RWPE1 (cell line): ENCODE results near the gene TMEM50B.
"Not testable (repeated sequence)": the region's sequence is repeated elsewhere in the genome, so short reads cannot be mapped to it uniquely, and the experiment has no call there.

Experiments
- CTCF ChIA-PET: fragments of 350-600 bp; sonication (Branson Sonifier 250); formaldehyde crosslinking; extraction: SDS; loops from one replicate; lab custom pipeline; 2021; lab: Yijun Ruan, JAX
- POLR2A ChIA-PET: fragments of 400-600 bp; formaldehyde crosslinking; extraction: SDS; loops from one replicate; lab custom pipeline; 2020; ENCODE audit warnings: antibody characterized with exemption; ENCODE audit not compliant: low non-redundant PET; lab: Yijun Ruan, JAX
- DNase-seq: peaks from one replicate; pipeline ENCODE4 v3.0.0; 2012; ENCODE audit warnings: low spot score
- H3K27ac ChIP-seq: fragments of 450-650 bp; 2 replicates; pipeline ENCODE4 v1.5.1; 2017
- TF ChIP-seq, protein P1 (sequence below): fragments of 450-650 bp; conservative IDR thresholded peaks from 2 replicates; pipeline ENCODE4 v1.5.1; 2017; ENCODE audit warnings: low read depth, mild to moderate bottlenecking

TMEM50B gene

DNA sequence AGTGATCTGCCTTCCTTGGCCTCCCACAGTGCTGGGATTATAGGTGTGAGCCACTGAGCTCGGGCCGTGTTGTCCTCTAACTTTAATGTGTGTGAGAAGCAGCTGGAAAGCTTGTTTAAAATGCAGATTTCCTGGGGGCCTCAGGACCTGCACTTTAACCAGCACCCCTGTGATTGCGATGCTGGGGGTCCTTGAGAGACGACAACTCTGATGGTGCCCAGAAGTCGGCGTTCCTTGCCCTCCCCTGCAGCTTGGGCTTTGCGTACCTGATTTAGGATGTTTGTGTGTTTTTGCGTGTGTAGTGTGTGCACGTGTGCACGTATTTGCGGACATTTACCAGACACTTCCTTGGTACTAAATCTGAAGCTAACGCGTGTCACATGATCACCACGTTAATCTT, 65.7 kb downstream of the TMEM50B start:
- H3K27ac ChIP-seq: peak overlapping the region; percentile 42
- no peak for DNase-seq
- TF ChIP-seq, protein P1, sequence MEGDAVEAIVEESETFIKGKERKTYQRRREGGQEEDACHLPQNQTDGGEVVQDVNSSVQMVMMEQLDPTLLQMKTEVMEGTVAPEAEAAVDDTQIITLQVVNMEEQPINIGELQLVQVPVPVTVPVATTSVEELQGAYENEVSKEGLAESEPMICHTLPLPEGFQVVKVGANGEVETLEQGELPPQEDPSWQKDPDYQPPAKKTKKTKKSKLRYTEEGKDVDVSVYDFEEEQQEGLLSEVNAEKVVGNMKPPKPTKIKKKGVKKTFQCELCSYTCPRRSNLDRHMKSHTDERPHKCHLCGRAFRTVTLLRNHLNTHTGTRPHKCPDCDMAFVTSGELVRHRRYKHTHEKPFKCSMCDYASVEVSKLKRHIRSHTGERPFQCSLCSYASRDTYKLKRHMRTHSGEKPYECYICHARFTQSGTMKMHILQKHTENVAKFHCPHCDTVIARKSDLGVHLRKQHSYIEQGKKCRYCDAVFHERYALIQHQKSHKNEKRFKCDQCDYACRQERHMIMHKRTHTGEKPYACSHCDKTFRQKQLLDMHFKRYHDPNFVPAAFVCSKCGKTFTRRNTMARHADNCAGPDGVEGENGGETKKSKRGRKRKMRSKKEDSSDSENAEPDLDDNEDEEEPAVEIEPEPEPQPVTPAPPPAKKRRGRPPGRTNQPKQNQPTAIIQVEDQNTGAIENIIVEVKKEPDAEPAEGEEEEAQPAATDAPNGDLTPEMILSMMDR: no peak
- CTCF ChIA-PET: interaction anchor here (0.5 to 0.7 kb wide), 3 partner anchors 31 to 274 kb away, joined by 3 to 10 read pairs (median 4); no protein-coding TSS in a partner anchor
- POLR2A ChIA-PET: no interaction called here

DNA sequence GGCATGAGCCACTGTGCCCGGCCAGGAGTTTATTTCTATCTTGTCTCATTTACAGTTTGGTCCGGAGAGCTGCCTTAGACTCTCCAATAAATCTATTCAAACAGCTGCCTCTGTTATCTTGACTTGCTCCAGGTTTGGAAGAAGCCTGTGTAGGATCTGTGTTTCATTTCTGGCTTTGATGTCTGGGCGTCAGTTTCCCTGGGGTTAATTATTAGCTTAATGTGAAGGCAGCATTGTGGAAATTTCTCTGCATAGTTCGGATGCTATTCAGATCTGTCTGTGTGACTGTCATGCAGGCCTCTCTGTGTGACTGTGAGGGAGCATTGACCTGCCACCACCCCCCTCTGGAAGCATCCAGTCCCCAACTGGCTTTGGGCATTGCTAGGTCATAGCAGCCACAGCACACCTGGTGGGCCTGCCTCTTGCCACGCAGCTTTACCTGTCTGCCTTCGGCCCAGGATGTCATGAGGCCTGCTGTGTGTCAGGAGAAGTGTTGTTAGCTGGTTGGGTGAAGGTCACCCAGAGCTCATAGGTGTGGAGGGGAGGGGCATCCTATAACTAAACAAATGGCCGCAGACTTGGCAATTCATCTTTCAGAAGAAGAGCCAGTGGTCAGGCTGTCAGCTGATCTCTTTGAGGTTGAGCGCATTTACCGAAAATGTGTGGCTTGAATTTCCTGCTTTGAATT, 66.8 kb downstream of the TMEM50B start:
- TF ChIP-seq, protein P1: no peak
- no peak for DNase-seq
- ChIA-PET POLR2A (interaction anchor here (0.6 kb wide), 1 partner anchor 25 kb away, joined by 6 read pairs; no protein-coding TSS in a partner anchor), CTCF (no interaction called here)
- H3K27ac ChIP-seq: peak overlapping the region; percentile 51

DNA sequence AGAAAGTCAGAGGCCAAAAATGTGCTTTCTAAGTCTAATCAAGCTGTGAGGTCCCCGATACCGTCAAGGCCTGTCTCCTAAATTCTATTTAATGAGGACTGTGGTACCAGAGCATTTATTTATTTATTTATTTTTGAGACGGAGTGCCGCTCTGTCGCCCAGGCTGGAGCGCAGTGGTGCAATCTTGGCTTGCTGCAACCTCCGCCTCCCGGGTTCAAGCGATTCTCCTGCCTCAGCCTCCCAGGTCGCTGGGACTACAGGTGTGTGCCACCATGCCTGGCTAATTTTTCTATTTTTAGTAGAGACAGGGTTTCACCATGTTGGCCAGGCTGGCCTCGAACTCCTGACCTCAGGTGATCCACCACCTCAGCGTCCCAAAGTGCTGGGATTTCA, 67.3 kb downstream of the TMEM50B start:
- POLR2A ChIA-PET: interaction anchor here (0.6 kb wide), 1 partner anchor 26 kb away, joined by 6 read pairs; no protein-coding TSS in a partner anchor
- H3K27ac ChIP-seq: peak overlapping the region; percentile 51
- DNase-seq: not testable (repeated sequence)
- CTCF ChIA-PET: interaction anchor here (0.8 kb wide), 1 partner anchor 9 kb away, joined by 3 read pairs; no protein-coding TSS in a partner anchor

DNA sequence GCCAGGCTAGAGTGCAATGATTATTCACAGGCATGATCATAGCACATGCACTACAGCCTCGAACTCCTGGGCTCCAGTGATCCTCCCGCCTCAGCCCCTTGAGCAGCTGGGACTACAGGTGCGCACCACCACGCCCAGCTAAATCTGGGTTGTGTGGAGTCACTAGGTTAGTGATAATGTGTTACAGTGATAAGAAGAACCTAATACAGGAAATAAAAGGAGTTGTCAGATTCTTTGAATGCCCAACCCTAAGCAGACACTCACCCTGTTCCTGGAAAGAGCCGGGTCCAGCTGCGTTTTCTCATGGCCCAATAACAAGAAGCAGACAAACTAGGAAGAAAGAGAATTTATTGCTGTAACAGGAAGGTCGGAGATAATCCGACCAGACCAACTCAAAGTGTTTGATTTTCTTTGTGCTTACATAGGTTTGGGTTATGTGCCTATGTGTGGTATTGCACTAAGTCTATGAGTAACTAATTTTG, 67.8 kb downstream of the TMEM50B start:
- H3K27ac ChIP-seq: peak overlapping the region; percentile 83
- POLR2A ChIA-PET: no interaction called here
- CTCF ChIA-PET: interaction anchor here (0.8 kb wide), 1 partner anchor 8 kb away, joined by 3 read pairs; no protein-coding TSS in a partner anchor
- TF ChIP-seq, protein P1: no peak
- no peak for DNase-seq

DNA sequence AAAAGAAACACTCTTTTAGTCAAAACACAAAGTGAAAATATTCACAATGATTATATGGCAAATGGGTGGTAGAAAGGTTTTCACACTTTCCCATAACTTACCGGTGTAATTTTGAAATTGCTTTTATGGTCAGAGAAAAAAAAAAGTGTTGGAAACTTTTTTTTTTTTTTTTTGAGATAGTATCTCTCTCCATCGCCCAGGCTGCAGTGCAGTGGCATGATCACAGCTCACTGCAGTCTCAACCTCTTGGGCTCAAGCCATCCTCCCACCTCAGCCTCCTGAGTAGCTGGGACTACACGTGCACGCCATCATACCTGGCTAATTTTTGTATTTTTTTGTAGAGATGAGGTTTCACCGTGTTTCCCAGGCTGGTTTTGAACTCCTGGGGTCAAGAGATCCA, 73.3 kb downstream of the TMEM50B start:
- peak overlapping the region; percentile 96 for H3K27ac ChIP-seq
- no peak for DNase-seq
- CTCF ChIA-PET: no interaction called here
- TF ChIP-seq, protein P1: no peak
- POLR2A ChIA-PET: interaction anchor here (0.7 kb wide), 2 partner anchors 10 to 22 kb away, joined by 4 to 5 read pairs; no protein-coding TSS in a partner anchor

DNA sequence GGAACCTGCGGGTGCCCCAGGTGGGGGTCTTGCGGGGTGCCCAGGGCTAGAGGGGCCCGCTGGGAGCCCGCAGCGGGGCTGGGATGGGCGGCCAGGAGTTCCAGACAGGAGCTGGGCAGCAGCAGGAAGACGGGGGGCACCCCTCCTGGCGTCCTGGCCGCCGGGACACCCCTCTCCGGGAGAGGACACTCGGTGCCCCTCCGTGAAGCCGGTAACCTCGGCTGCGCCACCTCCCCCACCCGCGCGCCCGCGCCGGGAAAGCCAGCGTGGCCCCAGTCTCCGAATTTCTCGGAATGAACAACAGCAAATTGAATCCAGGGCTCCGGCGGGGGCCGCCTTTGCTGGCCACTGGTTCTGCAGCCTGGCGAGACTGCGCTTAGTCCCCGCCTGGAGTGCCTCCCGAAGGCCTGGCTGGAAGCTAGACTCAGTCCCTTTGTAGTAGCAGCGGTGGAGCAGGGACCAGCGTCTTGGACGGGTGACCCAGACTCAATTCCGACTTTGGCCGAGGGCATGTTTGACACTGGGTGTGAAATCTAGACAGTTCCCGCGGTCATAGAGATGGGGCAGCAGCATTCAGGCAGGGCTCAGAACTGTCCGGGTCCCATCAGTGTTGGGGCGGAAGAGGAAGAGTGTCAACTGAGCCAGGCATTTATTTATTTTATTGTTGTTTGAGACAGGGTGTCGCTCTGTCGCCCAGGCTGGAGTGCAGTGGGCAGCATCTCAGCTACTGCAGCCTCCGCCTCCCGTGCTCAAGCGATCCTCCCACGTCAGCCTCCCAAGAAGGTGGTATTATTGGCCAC, 75.8 kb downstream of the TMEM50B start:
- peak overlapping the region; percentile 96 for H3K27ac ChIP-seq
- TF ChIP-seq, protein P1: no peak
- DNase-seq: peak; percentile 34
- ChIA-PET POLR2A (interaction anchor here (1.1 kb wide), 1 partner anchor 24 kb away, joined by 5 read pairs; no protein-coding TSS in a partner anchor), CTCF (interaction anchor here (0.8 to 1.1 kb wide), 2 partner anchors 8 to 24 kb away, joined by 3 read pairs; no protein-coding TSS in a partner anchor)
